Raji (cell line): ENCODE results near the gene SELENOO.

ENCODE experiments used
- POLR2A ChIP-seq: IDR thresholded peaks from 2 replicates; pipeline ENCODE4 v1.6.1; 2011; ENCODE audit warnings: low read depth, low read length, control low read depth; ENCODE audit not compliant: insufficient read depth

The SELENOO gene

GRCh38 chr22:50169774-50170341 is 31.0 kb upstream of the SELENOO start:
- TF ChIP-seq POLR2A: no peak

GRCh38 chr22:50170453-50171318 is 30.1 kb upstream of the SELENOO start, which contains the start of gene PANX2:
Gene PANX2 (plus strand): TSS chr22:50170731. CDS start chr22:50170731, 0 bp downstream.
- TF ChIP-seq POLR2A: no peak

GRCh38 chr22:50171319-50171964 is 29.4 kb upstream of the SELENOO start:
- TF ChIP-seq POLR2A: no peak

GRCh38 chr22:50171965-50172421 is 28.8 kb upstream of the SELENOO start:
- TF ChIP-seq POLR2A: no peak

GRCh38 chr22:50173311-50173982 is 27.4 kb upstream of the SELENOO start:
- no peak for TF ChIP-seq POLR2A

GRCh38 chr22:50173983-50174355 is 26.8 kb upstream of the SELENOO start:
- no peak for TF ChIP-seq POLR2A

- TF ChIP-seq POLR2A: no peak
Observed at GRCh38 chr22:50174382-50175190, 26.2 kb upstream of the SELENOO start.

- TF ChIP-seq POLR2A: no peak
Observed at GRCh38 chr22:50175191-50175461, 25.7 kb upstream of the SELENOO start.

- no peak for TF ChIP-seq POLR2A
Observed at GRCh38 chr22:50175921-50176849, 24.6 kb upstream of the SELENOO start.

- TF ChIP-seq POLR2A: no peak
Observed at GRCh38 chr22:50176850-50177536, 23.8 kb upstream of the SELENOO start.

- TF ChIP-seq POLR2A: no peak
Observed at GRCh38 chr22:50177537-50178470, 23.0 kb upstream of the SELENOO start.

- no peak for TF ChIP-seq POLR2A
Observed at GRCh38 chr22:50178471-50178864, 22.3 kb upstream of the SELENOO start.
